ENCODE results near the gene TIMP4. TPM values are rescaled to one million over a fixed set of nuclear protein-coding genes. Genes with fewer than 3 reads are reported as not detected.

TIMP4 gene
- total RNA-seq, 4 donors from 2014 or later = 1.1 to 7.9 (median 5.1) TPM

DNA sequence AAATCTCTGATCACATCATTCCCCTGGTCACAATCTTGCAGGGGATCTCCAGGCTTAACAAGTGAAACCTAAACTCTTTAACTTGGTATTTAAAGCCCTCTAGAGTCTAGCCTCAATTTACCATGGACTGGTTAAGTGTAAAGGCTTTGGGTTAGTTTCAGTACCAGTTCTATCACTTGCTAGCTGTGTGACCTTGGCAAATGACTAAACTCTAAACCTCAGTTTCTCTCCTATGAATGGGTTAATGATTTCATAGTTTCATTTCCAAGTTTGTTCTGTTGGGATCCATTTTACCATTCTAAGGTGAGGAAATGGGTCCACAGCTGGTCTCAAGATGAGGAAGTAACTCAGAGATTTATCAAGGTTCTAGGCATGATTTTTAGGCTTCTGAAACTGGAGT lies 38.8 kb upstream of the TIMP4 start:
- DNase-seq = no peak
- Histone ChIP-seq H3K27ac (peak overlapping the region in 1 of 4 donors; percentile 30), H3K27me3 (no peaks in the 10 kb centered on the region), H3K36me3 (no peaks in the 10 kb centered on the region), H3K4me3 (no peak overlapping the region), H3K9me3 (no peaks in the 10 kb centered on the region), H3K4me1 (peaks cover 8 to 37% (median 28%) of the 10 kb centered on the region in 4 donors)
- in situ Hi-C loops (cut with MboI; ENCODE audit: low pct_ligation_motif_present in 1 of 4, low pct_unique_long_range_greater_than_20kb in 1 of 4, low sequenced_read_pairs in 3 of 4) = no loop called here
- TF ChIP-seq EP300 (IDR thresholded peaks at IDR 0.05; ENCODE audit: low read depth) = no peak
- no peak for TF ChIP-seq CTCF (IDR thresholded peaks at IDR 0.05)
- TF ChIP-seq POLR2A (IDR thresholded peaks at IDR 0.05) = no peak
- TF ChIP-seq POLR2AphosphoS5 (IDR thresholded peaks at IDR 0.05) = no peak
- intact Hi-C loops (cut with DNase I; ENCODE audit: low total_unique reads) = no loop called here

DNA sequence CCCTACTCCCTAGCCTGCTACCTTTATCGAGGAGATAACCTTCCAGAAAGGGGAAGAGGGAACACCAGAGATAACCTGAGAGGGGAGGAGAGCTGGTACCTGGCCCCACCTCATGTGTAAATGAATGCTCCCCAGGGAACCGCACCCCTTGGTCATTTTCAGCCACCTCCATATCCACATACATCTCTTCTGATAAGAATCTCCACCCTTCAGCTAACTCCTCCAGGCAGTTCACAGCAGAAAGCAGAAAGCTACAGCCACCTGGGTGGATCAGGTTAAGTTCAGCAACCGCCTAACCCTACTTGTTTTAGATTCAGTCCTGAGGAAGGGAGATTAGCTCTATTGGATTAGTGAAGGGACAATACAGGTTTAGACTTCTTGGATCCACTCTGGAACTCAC lies 38.0 kb upstream of the TIMP4 start:
- DNase-seq = no peak
- no peaks in the 10 kb centered on the region for H3K36me3 ChIP-seq
- intact Hi-C loops (cut with DNase I; ENCODE audit: low total_unique reads) (no loop called here), in situ Hi-C loops (cut with MboI; ENCODE audit: low pct_ligation_motif_present in 1 of 4, low pct_unique_long_range_greater_than_20kb in 1 of 4, low sequenced_read_pairs in 3 of 4) (no loop called here)
- peak overlapping the region in 1 of 4 donors; percentile 30 for H3K27ac ChIP-seq
- TF ChIP-seq POLR2AphosphoS5 (IDR thresholded peaks at IDR 0.05) (no peak), EP300 (IDR thresholded peaks at IDR 0.05; ENCODE audit: low read depth) (no peak), CTCF (IDR thresholded peaks at IDR 0.05) (no peak), POLR2A (IDR thresholded peaks at IDR 0.05) (no peak)
- H3K27me3 ChIP-seq = no peaks in the 10 kb centered on the region
- H3K4me1 ChIP-seq = peaks cover 8 to 37% (median 28%) of the 10 kb centered on the region in 4 donors
- H3K4me3 ChIP-seq = no peak overlapping the region
- WGBS, 2 donors (ENCODE audit: low coverage in 1 of 2) = 40 to 67% methylated on average over 1 to 3 of the region's 3 CpGs
- no peaks in the 10 kb centered on the region for H3K9me3 ChIP-seq

- H3K36me3 ChIP-seq = no peaks in the 10 kb centered on the region
- peaks cover 8 to 37% (median 28%) of the 10 kb centered on the region in 4 donors for H3K4me1 ChIP-seq
- in situ Hi-C loops (cut with MboI; ENCODE audit: low pct_ligation_motif_present in 1 of 4, low pct_unique_long_range_greater_than_20kb in 1 of 4, low sequenced_read_pairs in 3 of 4) (no loop called here), intact Hi-C loops (cut with DNase I; ENCODE audit: low total_unique reads) (no loop called here)
- H3K27me3 ChIP-seq = no peaks in the 10 kb centered on the region
- H3K27ac ChIP-seq = peak overlapping the region in 1 of 4 donors; percentile 75
- WGBS, 2 donors (ENCODE audit: low coverage in 1 of 2) = 84% methylated on average over 4 of the region's 4 CpGs; no CpG with 5 or more reads in 1 of the 2 donors
- TF ChIP-seq EP300 (IDR thresholded peaks at IDR 0.05; ENCODE audit: low read depth) (no peak), CTCF (IDR thresholded peaks at IDR 0.05) (no peak), POLR2A (IDR thresholded peaks at IDR 0.05) (no peak), POLR2AphosphoS5 (IDR thresholded peaks at IDR 0.05) (no peak)
- DNase-seq = no peak
- no peak overlapping the region for H3K4me3 ChIP-seq
- H3K9me3 ChIP-seq = no peaks in the 10 kb centered on the region
These were observed 36.5 kb upstream of the TIMP4 start for GRCh38 chr3:12195231-12195630.

DNA sequence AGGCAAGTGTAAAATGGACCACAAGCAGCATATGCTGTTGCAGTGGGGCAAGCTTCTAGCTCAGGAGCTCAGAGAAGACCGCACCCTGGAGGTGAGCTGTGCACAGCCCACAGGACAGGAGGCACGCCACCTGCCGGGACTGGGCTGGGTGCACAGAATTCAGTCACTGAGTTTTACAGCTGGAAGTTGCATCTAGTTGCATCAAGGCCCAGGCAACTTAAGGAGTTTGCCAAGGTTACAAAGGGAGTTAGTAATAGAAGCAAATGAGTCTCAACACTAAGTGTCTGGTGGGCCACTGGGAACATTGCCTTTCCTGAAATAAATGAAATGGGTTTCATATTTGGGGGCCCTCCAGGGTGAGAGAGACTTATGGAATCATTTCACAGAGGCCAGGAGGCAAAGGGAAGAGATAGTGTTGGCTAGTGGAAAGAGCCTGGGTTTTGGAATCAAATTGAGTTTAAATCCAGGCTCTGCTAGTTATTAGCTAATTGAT lies 36.0 kb upstream of the TIMP4 start:
- Histone ChIP-seq H3K4me3 (no peak overlapping the region), H3K27me3 (no peaks in the 10 kb centered on the region), H3K4me1 (peaks cover 8 to 37% (median 28%) of the 10 kb centered on the region in 4 donors), H3K27ac (peak overlapping the region; percentile 47 to 75 (median 70)), H3K9me3 (no peaks in the 10 kb centered on the region), H3K36me3 (no peaks in the 10 kb centered on the region)
- peak; percentile 78 for DNase-seq
- TF ChIP-seq POLR2AphosphoS5 (IDR thresholded peaks at IDR 0.05) (peak in 1 of 3 donors; percentile 17), EP300 (IDR thresholded peaks at IDR 0.05; ENCODE audit: low read depth) (no peak), POLR2A (IDR thresholded peaks at IDR 0.05) (no peak), CTCF (IDR thresholded peaks at IDR 0.05) (peak; percentile 17 to 79 (median 60))
- 51 to 67% methylated on average over 2 to 3 of the region's 3 CpGs for WGBS, 2 donors (ENCODE audit: low coverage in 1 of 2)
- in situ Hi-C loops (cut with MboI; ENCODE audit: low pct_ligation_motif_present in 1 of 4, low pct_unique_long_range_greater_than_20kb in 1 of 4, low sequenced_read_pairs in 3 of 4) = no loop called here
- intact Hi-C loops (cut with DNase I; ENCODE audit: low total_unique reads) = no loop called here

Measured in transverse colon (tissue), 4 donors.